GM21515 (cell line): ENCODE measurements around the gene INO80B.
A peak's percentile ranks its signal among the peaks of the same experiment; 100 is the strongest.
"Not testable (repeated sequence)": the region's sequence is repeated elsewhere in the genome, so short reads cannot be mapped to it uniquely, and the experiment has no call there.

ENCODE experiments used
- ATAC-seq: cut with Tn5 transposase; IDR thresholded peaks from one replicate; pipeline ENCODE4 v1.9.1; 2021; ENCODE audit not compliant: unreplicated experiment

INO80B gene

GRCh38 chr2:74425523-74425922, 29.4 kb upstream of the INO80B start:
- no peak for ATAC-seq

DNA sequence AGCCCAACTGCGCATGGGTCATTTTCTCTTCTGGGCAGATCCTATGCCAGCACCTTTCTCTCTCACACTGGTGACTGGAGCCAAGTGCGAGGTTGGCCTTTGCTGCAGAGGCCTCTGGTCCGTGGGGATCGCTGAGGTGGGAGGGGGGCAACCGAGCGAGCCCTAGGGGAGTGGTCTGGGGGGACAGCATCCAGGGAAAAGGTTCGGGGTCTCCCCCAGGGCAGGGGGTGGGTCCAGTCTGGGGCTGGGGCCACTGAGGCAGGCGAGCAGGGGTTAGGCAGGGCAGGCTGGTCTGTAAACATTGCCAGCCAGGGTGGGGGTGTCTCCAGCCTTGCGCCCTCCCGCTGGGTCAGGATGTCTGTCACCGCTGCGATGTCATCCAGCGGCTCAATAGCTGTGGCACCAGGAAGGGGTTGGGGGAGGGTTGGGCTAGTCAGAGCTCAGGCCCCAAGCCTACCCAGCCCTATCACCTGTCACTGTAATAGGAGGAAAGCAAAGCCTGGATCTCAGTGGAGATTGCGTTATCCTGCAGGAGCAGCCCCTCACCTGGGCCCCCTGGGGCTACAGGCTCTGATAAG, 28.6 kb upstream of the INO80B start:
- no peak for ATAC-seq

DNA sequence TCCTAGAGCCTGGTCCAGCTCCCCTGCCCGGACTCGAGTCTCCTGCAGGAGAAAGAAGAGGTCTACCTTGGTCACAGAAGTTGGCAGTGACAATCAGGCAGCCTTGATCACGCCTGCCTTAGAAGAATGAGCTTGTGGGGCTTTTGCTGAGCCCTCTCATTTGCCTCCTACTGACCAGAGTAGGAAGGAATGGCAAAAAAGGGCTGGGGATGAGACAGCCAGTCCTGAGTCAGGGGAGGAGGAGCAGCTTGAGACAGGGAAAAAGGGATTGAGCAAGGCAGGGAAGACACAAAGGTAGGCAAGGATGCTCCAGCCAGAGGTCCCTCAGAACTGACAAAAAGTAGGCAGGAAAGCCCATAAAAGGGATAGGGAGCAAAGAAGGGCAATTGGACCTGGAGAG, 27.3 kb upstream of the INO80B start:
- ATAC-seq = no peak

DNA sequence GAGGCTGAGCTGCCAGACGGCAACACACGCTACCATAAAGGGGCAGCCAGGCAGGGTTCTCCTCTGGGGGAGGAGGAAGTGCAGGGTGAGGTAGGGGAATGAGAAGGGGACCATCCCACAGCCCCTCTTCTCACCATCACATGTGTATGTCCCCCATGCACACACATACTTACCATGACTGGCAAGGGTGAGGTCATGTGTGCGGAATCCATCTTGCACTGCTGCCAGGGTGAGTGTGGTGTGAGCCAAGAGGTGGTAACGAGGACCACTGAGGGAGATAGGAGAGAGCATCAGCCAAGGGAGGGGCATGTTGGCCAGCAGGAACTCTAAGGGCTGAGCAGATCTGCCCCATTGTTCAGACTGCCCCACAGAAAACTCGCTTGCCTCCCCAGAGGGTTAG, 26.2 kb upstream of the INO80B start:
- no peak for ATAC-seq

DNA sequence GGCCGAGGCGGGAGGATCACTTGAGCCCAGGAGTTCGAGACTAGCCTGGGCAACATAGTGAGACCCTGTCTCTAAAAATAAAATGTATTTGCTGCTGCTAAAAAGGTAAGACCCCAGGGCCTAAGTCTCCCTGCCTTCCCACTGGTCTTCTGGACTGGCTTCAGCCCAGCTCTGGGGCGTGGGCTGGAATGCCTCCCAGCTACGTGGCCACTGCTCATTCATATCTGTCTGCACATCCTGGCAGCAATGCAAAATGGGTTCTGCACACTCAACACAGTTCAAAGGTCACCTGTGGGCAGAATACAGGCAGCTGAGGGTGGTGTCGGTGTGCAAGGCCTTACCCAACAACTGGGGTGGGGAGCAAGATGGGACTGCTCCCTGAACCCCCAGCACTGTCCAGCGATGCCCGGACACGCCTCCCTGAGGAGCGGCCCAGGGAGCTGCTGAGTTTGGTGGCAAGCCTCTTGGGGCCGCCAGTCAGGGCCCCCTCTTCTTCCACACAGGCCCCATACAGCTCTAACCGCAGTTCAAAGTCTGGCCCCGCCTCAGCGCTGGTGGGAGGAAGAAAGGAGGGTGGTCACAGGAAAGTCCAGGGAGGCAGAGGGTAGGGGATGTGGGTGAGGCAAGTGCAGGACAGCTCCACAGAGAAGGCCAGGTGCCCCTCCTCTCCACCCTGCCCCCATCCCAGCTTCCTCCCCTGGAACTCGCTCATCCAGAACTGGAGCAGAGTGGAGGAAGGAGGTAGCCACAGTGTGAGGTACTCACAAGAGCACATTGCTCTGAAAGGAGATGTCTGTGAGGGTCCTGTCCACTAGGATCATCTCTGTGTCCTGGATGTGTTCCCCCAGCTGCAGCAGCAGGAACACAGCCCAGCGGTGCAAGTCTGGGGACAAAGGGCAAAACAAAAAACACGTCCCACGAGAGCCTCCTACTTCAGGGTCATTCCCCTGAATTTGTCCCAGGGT, 25.1 kb upstream of the INO80B start:
- ATAC-seq = no peak

GRCh38 chr2:74430502-74430901, 24.4 kb upstream of the INO80B start:
- no peak for ATAC-seq

GRCh38 chr2:74436111-74436805, 18.6 kb upstream of the INO80B start:
- ATAC-seq = no peak

GRCh38 chr2:74436848-74437695, 17.8 kb upstream of the INO80B start:
- ATAC-seq = no peak

DNA sequence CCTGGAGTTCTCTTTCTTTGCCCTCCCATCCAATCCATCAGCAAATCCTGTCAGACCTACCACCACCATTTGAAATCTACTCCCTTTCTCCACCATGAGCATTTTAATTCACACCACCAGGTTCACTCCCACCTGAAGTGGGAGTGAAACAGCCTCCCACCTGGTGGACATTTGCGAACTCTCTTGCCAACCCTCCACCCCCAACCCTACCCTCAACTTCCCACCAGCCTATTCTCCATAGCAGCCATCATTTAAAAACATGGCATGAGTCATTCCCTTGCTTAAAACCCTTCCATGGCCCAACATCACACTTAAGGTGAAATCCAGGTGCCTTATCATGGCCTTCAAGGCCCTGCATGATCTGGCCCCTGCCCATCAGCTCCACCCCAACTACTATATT, 16.6 kb upstream of the INO80B start:
- ATAC-seq = no peak

DNA sequence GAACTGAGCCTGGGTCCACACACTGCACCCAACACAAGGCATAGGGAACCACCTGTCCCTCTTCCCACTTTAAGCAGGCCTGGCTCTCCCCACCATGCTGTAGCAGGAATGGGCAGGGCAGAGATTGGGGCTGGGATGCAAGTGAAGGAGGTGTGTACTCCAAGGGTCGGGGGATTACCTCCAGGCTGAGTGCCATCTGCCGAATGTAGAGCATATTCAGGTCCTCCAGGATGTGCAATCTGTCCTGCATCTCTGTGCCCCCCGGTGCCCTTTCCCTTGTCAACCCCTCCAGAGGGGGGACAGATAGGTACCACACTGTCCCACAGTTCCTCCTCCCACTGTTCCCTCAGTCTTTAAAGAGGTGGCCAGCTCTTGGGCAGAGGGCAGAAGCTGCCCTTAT, 15.5 kb upstream of the INO80B start:
- no peak for ATAC-seq

GRCh38 chr2:74439803-74440377, 15.0 kb upstream of the INO80B start:
- ATAC-seq = no peak

DNA sequence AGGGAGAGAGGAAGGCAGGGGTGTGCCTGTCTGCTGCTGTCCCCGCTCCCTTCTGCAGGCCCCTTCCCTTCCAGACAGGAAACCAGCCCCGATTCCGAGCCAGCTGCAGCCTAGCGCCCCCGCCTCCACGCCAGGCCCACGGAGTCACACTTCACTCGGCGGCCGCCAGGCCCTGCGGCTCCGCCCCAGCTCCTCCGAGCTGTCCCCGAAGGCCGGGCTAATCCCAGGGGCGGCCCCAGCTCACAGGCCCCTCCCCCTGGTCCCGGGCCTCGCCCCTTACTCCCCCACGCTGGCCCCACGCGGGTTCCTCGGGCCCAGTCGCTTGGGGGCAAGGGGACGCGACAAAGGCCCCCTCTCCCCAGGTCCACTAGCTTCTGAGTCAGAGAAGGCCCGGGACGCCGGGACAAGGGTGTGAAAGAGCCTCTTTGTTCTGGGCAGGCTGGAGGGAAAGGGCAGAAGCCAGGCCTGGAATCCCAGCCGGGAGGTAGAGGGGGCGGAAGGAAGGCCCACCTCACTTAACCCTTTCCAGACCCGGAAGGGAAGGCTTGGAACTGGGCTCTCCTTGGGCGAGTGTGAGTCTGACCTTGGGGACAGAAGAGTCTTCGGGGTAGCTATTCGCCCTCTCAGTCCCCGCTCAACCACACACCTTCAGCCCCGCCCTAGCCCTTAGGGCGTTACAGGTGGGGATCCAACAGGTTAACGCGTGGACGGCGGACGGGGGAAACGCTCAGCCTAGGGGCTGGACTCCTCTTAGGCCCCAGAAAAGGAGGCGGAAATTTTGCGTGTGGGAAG, 14.3 kb upstream of the INO80B start:
- peak; percentile 79 for ATAC-seq

DNA sequence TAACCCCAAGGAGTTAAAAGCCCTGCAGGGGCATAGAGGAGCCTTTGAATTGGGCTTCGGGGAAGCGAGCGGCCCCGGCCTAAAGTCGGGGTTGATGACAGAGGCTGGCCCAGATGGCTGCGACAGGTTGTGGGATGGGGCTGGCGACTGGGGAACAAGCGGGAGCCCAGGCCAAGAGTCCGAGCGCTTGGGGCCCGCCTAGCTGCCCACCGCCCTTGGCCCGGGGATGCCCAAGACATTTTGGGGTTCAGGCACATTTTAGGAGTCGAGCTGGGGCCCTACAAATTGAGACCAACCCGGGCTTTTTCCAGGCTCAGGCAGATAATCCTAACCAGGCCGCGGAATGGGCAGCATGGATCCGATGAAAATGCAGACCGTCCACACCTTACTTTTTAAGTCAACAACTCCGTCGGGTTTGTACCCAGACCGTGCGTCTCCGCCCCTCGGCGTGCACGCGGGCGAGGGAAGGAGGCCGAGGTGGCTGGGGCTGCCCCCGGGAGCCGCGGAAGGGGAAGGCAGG, 13.7 kb upstream of the INO80B start:
- no peak for ATAC-seq

GRCh38 chr2:74441690-74442482, 13.0 kb upstream of the INO80B start, which contains the start of gene RTKN:
RTKN (minus strand) TSS chr2:74441937; CDS start chr2:74441816, 121 bp downstream.
- ATAC-seq = no peak

DNA sequence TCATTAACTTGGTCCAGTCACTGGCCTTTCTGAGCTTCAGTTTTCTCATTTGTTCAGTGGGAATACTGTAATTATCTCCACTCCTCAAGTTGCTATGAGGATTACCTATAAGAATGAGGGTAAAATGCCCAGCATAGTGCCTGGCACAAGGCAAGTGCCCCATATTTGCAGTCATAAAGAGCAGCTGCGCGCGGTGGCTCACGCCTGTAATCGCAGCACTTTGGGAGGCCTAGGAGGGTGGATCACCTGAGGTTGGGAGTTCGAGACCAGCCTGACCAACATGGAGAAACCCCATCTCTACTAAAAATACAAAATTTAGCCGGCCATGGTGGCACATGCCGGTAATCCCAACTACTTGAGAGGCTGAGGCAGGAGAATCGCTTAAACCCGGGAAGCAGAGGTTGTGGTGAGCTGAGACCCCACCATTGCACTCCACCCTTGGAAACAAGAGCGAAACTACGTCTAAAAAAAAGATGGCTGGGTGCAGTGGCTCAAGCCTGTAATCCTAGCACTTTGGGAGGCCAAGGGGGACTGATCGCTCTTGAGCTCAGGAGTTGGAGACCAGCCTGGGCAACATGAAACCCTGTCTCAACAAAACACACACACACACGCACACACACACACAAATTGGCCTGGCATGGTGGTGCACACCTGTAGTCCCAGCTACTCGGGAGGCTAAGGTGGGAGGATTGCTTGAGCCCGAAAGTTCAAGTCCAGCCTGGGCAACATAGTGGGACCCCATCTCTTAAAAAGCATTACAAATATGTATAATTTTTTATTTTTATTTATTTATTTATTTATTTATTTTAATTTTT, 12.2 kb upstream of the INO80B start:
- ATAC-seq = not testable (repeated sequence)

DNA sequence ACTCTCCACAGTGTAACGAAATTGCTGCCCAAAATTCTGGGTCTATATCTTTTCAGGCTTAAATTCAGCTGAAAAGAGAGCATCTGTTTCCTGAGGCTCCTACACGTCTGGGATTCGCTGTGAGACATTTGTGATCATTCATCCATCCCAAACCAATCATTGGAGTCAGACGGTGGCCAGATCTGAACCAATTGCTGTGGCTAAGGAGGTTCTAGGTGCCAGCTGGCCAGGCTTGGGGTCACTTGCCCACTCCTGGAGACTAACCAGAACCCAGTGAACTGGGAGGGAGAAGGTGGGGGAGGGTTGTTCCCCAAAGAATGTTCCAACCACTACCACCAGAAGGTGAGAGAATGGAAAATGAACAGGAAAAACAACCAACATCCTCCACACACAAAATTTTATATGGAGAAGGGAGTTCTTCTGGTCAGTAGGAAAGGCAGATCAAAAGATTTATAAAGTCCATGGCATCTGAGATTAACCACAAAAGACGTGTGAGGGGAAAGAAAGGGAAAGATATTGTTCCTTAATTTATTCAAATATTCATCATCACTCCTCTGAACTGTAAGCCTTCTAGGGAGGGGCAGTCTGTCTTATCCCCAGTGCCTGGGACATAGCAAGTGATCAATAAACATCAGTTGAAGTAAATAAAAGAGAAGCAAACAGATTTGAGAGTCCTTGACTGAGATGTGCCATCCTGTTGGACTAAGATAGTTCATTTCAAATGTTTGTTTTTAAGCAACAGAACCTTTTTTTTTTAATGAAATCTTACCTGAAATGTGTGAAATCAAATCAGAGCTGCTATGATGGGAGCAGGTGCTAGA, 10.2 kb upstream of the INO80B start:
- ATAC-seq = no peak
